HS-27A (cell line): ENCODE results near the gene ZBTB4.

ENCODE experiments used
- DNase-seq: peaks from one replicate; pipeline ENCODE4 v3.0.0-alpha.2; 2012; ENCODE audit warnings: low read depth, missing footprints

Gene ZBTB4

GRCh38 chr17:7479213-7480088 is at the start of gene ZBTB4:
Gene ZBTB4 (minus strand): TSS chr17:7479631. CDS start chr17:7466801, 12,830 bp downstream.
- DNase-seq: no peak

GRCh38 chr17:7528842-7529241 is 49.4 kb upstream of the ZBTB4 start:
- no peak for DNase-seq

- DNase-seq: no peak
Measured at GRCh38 chr17:7523033-7523432, 43.6 kb upstream of the ZBTB4 start.

DNA sequence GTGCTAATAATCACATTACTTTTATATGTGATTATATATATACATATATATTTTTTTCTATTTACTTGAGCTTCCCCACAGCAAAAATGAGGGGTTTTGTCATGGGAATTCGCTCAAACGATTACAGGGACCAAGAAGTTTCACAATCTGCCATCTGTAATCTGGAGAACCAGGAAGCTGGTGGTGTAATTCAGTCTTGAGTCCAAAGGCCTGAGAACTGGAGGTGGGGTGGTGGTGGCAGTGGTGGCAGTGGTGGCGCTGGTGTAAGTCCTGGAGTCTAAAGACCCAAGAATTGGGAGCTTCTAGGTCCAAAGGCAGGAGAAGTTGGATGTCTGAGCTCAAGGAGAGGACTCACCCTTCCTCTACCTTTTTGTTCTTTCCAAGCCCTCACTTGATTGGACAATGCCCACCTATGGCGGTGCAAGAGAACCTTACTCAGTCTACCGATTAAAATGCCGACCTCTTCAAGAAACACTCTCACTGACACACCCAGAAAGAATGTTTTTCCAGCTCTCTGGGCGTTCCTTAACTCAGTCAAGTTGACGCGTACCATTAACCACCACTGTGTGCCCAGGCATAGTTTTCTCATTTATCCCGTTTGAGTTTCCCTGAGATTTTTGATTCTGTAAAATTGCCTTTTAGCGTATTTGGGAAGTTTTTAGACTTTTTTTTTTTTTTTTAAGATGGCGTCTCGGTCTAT is 36.6 kb upstream of the ZBTB4 start:
- DNase-seq: no peak

DNA sequence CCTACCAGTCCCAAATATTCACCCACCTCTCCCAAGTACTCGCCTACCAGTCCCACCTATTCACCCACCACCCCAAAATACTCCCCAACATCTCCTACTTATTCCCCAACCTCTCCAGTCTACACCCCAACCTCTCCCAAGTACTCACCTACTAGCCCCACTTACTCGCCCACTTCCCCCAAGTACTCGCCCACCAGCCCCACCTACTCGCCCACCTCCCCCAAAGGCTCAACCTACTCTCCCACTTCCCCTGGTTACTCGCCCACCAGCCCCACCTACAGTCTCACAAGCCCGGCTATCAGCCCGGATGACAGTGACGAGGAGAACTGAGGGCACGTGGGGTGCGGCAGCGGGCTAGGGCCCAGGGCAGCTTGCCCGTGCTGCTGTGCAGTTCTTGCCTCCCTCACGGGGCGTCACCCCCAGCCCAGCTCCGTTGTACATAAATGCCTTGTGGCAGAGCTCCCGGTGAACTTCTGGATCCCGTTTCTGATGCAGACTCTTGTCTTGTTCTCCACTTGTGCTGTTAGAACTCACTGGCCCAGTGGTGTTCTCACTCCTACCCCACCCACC is 34.5 kb upstream of the ZBTB4 start:
- DNase-seq: no peak

GRCh38 chr17:7512824-7513540 is 33.6 kb upstream of the ZBTB4 start:
- no peak for DNase-seq

GRCh38 chr17:7512105-7512504 is 32.7 kb upstream of the ZBTB4 start:
- no peak for DNase-seq

- no peak for DNase-seq
Measured at GRCh38 chr17:7511108-7511507, 31.7 kb upstream of the ZBTB4 start.

GRCh38 chr17:7509937-7510336 is 30.5 kb upstream of the ZBTB4 start:
- DNase-seq: no peak

GRCh38 chr17:7508846-7509245 is 29.4 kb upstream of the ZBTB4 start:
- no peak for DNase-seq

GRCh38 chr17:7508145-7508544 is 28.7 kb upstream of the ZBTB4 start:
- no peak for DNase-seq

GRCh38 chr17:7503521-7503920 is 24.1 kb upstream of the ZBTB4 start:
- DNase-seq: no peak

DNA sequence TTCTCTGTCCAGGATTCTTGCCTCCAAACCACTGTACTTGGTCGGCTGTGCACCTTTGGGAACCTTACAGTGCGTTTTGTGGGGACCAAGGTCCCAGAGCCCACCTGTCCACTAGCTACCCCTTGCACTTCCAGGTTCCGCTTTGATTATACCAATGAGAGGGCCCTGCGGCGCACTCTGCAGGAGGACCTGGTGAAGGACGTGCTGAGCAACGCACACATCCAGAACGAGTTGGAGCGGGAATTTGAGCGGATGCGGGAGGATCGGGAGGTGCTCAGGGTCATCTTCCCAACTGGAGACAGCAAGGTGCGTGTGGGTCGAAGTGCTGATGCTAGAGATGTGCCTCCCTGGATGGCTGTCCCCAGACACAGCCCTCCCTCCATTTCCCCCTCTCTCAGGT is 23.6 kb upstream of the ZBTB4 start:
- no peak for DNase-seq

- no peak for DNase-seq
Measured at GRCh38 chr17:7502171-7502847, 22.9 kb upstream of the ZBTB4 start.

DNA sequence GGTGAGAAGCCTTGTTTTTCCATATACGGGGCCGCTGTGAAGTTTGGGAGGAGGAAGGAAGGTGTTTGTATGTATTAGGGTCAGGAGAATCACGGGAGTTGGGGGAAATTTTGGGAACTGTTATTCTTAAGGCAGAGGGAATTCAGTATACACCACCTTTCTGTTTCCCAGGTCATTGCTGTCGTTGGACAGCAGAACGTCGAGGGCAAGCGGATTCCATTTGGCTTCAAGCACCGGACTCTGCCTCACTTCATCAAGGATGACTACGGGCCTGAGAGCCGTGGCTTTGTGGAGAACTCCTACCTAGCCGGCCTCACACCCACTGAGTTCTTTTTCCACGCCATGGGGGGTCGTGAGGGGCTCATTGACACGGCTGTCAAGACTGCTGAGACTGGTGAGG is 22.3 kb upstream of the ZBTB4 start:
- no peak for DNase-seq

GRCh38 chr17:7499161-7499560 is 19.7 kb upstream of the ZBTB4 start:
- DNase-seq: no peak

DNA sequence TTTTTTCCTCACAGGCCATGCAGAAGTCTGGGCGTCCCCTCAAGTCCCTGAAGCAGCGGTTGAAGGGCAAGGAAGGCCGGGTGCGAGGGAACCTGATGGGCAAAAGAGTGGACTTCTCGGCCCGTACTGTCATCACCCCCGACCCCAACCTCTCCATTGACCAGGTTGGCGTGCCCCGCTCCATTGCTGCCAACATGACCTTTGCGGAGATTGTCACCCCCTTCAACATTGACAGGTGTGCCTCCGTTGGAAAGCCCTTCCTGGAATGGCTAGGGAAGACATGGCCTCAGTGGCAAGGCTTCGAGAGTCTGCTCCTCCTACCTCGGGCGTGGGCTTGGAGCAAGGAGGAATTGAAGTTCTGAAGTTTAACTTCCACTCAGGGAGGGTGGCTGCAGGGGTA is 18.2 kb upstream of the ZBTB4 start:
- no peak for DNase-seq

GRCh38 chr17:7497228-7497627 is 17.8 kb upstream of the ZBTB4 start:
- no peak for DNase-seq

DNA sequence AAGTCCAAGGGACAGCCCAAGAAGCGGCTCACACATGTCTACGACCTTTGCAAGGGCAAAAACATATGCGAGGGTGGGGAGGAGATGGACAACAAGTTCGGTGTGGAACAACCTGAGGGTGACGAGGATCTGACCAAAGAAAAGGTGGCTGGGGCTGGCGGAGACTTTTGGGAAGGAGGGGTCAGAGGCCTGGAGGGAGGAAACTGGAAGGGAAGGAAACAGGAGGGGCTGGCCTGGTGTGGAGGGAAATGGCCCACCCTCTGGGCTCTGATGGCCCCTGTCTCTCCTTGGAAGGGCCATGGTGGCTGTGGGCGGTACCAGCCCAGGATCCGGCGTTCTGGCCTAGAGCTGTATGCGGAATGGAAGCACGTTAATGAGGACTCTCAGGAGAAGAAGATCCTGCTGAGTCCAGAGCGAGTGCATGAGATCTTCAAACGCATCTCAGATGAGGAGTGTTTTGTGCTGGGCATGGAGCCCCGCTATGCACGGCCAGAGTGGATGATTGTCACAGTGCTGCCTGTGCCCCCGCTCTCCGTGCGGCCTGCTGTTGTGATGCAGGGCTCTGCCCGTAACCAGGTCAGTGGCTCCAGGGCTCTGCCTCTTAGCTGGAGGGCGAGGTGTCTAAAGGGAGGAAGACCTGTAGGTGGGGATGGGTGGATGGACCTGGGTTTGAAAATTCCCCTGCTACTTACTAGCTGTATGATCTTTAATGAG is 17.2 kb upstream of the ZBTB4 start:
- no peak for DNase-seq

GRCh38 chr17:7495906-7496434 is 16.5 kb upstream of the ZBTB4 start:
- no peak for DNase-seq

- DNase-seq: no peak
Measured at GRCh38 chr17:7493941-7494340, 14.5 kb upstream of the ZBTB4 start.
